ENCODE data around the gene RNF103.
A peak's percentile ranks its signal among the peaks of the same experiment; 100 is the strongest.

RNF103 gene

GRCh38 chr2:86566821-86567190 is 56.9 kb downstream of the RNF103 start:
- no peak overlapping the region for H3K27ac ChIP-seq
- TF ChIP-seq, protein P1, sequence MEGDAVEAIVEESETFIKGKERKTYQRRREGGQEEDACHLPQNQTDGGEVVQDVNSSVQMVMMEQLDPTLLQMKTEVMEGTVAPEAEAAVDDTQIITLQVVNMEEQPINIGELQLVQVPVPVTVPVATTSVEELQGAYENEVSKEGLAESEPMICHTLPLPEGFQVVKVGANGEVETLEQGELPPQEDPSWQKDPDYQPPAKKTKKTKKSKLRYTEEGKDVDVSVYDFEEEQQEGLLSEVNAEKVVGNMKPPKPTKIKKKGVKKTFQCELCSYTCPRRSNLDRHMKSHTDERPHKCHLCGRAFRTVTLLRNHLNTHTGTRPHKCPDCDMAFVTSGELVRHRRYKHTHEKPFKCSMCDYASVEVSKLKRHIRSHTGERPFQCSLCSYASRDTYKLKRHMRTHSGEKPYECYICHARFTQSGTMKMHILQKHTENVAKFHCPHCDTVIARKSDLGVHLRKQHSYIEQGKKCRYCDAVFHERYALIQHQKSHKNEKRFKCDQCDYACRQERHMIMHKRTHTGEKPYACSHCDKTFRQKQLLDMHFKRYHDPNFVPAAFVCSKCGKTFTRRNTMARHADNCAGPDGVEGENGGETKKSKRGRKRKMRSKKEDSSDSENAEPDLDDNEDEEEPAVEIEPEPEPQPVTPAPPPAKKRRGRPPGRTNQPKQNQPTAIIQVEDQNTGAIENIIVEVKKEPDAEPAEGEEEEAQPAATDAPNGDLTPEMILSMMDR (IDR thresholded peaks at IDR 0.05) = no peak
- DNase-seq (ENCODE audit: low spot score) = no peak
- H3K4me3 ChIP-seq = no peak overlapping the region

DNA sequence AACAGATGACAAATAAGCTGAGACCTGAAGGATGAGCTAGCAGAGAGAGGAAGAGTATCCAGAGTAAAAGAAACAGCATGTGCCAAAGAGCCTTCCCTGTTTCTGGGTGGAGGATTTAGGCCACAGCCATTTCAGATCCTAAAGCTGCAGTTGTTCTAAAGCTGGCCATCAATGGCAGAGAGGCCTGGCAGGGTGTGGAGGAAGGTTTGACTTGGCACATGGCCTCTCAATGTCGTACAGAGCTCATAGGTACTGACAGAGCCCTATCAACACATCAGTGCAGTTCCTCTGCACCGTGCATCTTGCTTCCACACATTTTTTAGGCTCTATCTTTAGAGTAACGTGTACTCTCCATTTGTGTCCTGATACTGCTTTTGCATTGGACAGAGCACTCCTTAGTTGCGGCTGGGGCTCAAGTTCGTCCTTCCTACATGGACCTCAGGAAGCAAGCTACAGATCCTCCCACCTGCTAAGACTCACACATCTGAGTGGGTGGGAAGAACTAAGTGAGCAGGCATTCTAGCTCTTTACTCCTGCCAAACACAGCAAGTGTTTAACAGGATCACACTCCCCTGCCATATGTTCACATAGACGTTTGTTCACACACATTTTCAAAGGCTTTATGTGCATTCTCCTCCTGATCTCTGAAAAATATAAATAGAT is 57.4 kb downstream of the RNF103 start:
- TF ChIP-seq, protein P1 (IDR thresholded peaks at IDR 0.05) = no peak
- no peak for DNase-seq (ENCODE audit: low spot score)
- no peak overlapping the region for H3K27ac ChIP-seq
- H3K4me3 ChIP-seq = no peak overlapping the region

- no peak for DNase-seq (ENCODE audit: low spot score)
- peak overlapping the region; percentile 94 to 97 for H3K27ac ChIP-seq
- TF ChIP-seq, protein P1 (IDR thresholded peaks at IDR 0.05) = no peak
- H3K4me3 ChIP-seq = peak overlapping the region; percentile 84
Measured at GRCh38 chr2:86563650-86564061, 60.0 kb downstream of the RNF103 start.

DNA sequence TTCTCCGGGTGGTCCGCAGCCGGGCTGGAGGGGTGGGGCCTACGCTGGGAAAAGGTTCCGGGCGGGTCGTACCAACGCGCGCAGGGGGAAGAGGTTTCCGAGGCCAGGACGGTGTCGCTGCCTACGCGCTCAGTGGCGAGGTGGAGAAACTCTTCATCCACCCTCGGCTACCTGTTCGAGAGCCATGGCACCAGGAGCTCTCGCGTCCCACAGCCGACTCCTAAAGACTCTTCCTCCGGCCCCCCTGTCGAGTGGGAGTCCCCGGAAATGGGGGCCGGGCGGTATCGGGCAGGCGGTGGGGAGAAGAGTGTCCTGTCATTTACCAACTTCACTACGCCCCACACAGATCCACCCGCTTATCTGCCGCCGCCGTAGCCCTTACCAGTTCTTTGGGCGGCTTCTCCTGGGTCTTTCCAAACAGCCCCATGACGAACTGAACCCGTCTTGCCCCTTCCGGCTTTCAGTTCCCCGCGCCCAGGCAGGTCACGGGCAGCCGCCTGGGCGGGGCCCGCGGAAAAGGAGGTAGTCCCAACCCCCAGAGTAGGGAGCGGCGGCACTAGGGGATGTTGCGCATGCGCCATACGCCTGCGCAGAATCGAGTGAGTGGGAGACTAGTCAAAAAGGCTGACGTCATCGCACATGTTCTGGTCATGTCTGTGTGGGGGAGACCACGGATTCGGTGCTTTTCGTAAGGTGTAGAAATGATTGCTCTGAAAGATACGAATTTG is 60.6 kb downstream of the RNF103 start, which contains the start of gene CHMP3:
TSS of gene CHMP3 (minus strand) at position 522 of the 728 bp plus-strand sequence. CDS start at position 427, 95 bp downstream.
- TF ChIP-seq, protein P1 (IDR thresholded peaks at IDR 0.05) = no peak
- Histone ChIP-seq H3K4me3 (peak within 1 kb of the TSS; percentile 84), H3K27ac (peak within 1 kb of the TSS; percentile 94 to 97)
- DNase-seq (ENCODE audit: low spot score) = peak; percentile 98

- DNase-seq (ENCODE audit: low spot score) = no peak
- TF ChIP-seq, protein P1 (IDR thresholded peaks at IDR 0.05) = no peak
Measured at GRCh38 chr2:86562485-86562921, 61.2 kb downstream of the RNF103 start.

DNA sequence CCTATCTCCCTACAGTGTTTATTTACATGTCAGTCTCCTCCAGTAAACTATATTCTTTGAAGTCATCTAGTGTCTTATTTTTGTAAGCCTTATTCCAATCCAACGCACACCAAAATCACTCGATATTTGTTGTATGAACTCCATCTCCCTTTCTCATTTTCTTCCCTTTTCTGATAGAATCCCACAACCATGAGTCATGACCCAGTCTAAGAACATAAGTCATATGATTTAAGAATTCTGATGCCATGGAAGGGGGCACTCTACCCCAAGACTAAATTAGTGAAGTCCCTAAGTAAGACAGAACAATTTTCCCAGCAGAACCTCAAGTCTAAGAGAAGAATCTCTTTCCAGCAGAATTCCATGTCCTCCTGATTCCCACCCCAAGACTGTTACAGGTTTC is 65.8 kb downstream of the RNF103 start:
- no peak overlapping the region for H3K4me3 ChIP-seq
- TF ChIP-seq, protein P1 (IDR thresholded peaks at IDR 0.05) = no peak
- DNase-seq (ENCODE audit: low spot score) = no peak
- H3K27ac ChIP-seq = no peak overlapping the region

More at GRCh38 chr2:86562485-86562921, 61.2 kb downstream of the RNF103 start:
- Histone ChIP-seq H3K4me3 (peak overlapping the region; percentile 84), H3K27ac (peak overlapping the region; percentile 94 to 97)
